22Rv1 (cell line): Measurements from ENCODE around the gene ZBTB44.

Experiments
- ZFX ChIP-seq: fragments of 450-650 bp; IDR thresholded peaks from 2 replicates; pipeline ENCODE4 v1.6.1; 2017; ENCODE audit warnings: antibody characterized with exemption, borderline replicate concordance
- TF ChIP-seq, protein P1 (sequence below): fragments of 450-650 bp; IDR thresholded peaks from 2 replicates; pipeline ENCODE4 v1.5.1; 2017; ENCODE audit warnings: mild to moderate bottlenecking

DNA sequence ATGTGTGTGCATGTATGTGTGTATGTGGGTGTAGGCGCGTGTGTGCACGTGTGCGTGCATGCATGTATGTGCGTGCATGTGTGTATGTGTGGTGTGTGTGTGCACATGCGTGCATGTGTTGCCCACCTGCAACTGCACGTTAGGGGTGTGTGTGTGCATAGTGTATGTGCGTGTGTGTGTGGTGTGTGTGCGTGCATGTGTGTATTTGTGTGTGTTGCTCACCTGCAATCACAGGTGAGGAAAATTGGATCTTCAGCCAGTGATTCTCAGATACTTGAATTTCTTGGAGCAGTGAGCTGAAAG lies 100.8 kb downstream of the ZBTB44 start:
- TF ChIP-seq, protein P1, sequence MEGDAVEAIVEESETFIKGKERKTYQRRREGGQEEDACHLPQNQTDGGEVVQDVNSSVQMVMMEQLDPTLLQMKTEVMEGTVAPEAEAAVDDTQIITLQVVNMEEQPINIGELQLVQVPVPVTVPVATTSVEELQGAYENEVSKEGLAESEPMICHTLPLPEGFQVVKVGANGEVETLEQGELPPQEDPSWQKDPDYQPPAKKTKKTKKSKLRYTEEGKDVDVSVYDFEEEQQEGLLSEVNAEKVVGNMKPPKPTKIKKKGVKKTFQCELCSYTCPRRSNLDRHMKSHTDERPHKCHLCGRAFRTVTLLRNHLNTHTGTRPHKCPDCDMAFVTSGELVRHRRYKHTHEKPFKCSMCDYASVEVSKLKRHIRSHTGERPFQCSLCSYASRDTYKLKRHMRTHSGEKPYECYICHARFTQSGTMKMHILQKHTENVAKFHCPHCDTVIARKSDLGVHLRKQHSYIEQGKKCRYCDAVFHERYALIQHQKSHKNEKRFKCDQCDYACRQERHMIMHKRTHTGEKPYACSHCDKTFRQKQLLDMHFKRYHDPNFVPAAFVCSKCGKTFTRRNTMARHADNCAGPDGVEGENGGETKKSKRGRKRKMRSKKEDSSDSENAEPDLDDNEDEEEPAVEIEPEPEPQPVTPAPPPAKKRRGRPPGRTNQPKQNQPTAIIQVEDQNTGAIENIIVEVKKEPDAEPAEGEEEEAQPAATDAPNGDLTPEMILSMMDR: no peak
- no peak for TF ChIP-seq ZFX
